Left ventricle myocardium inferior (tissue), 1 donor: ENCODE measurements around the gene NRXN3. TPM values are rescaled to one million over a fixed set of nuclear protein-coding genes. Genes with fewer than 3 reads are reported as not detected.

ENCODE experiments used
- DNase-seq: peaks from one replicate; pipeline ENCODE4 v3.0.0-alpha.2; 2020
- H3K27ac ChIP-seq: fragments of 200-600 bp; replicated peaks from 2 replicates; pipeline ENCODE4 v1.8.0; 2021
- H3K27me3 ChIP-seq: fragments of 200-600 bp; 2 replicates; pipeline ENCODE4 v1.8.0; 2021; ENCODE audit warnings: low read depth
- H3K36me3 ChIP-seq: fragments of 200-600 bp; 2 replicates; pipeline ENCODE4 v1.8.0; 2021
- H3K4me1 ChIP-seq: fragments of 200-600 bp; 2 replicates; pipeline ENCODE4 v1.8.0; 2021
- H3K4me3 ChIP-seq: fragments of 200-600 bp; 2 replicates; pipeline ENCODE4 v1.8.0; 2021; ENCODE audit warnings: mild to moderate bottlenecking, moderate library complexity
- H3K9me3 ChIP-seq: fragments of 200-600 bp; replicated peaks from 2 replicates; pipeline ENCODE4 v1.8.0; 2021
- CTCF ChIP-seq: fragments of 200-600 bp; IDR thresholded peaks from 2 replicates; pipeline ENCODE4 v1.8.0; 2021; ENCODE audit warnings: antibody characterized with exemption, mild to moderate bottlenecking, borderline replicate concordance
- intact Hi-C: fragments of 100-400 bp; cut with micrococcal nuclease; formaldehyde crosslinking; loops from one replicate; pipeline ENCODE4 v1.11.0; 2022
- total RNA-seq: library from RNA; stranded (reverse); fragmentation: NEBNext Ultra II Directional; extraction: Animal tissue kit (Norgen Biotek cat#: 25700); gene quantifications from one replicate; pipeline ENCODE4 v1.2.1, GENCODE V29; 2021
- donor health status: DM: no; HTN: yes; CAD: no; lungs with severe emphysema.

Gene NRXN3
- total RNA-seq, 1 donor from 2014 or later = 1.2 TPM

GRCh38 chr14:78227248-78228077, 57.3 kb downstream of the NRXN3 start:
- Histone ChIP-seq H3K9me3 (no peaks in the 10 kb centered on the region), H3K27ac (no peak overlapping the region), H3K27me3 (peaks cover 30% of the 10 kb centered on the region), H3K36me3 (no peaks in the 10 kb centered on the region), H3K4me3 (no peak overlapping the region), H3K4me1 (no peaks in the 10 kb centered on the region)
- DNase-seq = no peak
- intact Hi-C loops = no loop called here
- no peak for TF ChIP-seq CTCF

- no peaks in the 10 kb centered on the region for H3K9me3 ChIP-seq
- no peaks in the 10 kb centered on the region for H3K4me1 ChIP-seq
These were observed 58.6 kb downstream of the NRXN3 start for GRCh38 chr14:78228702-78229327.

GRCh38 chr14:78232231-78233000, 62.2 kb downstream of the NRXN3 start:
- H3K4me3 ChIP-seq = no peak overlapping the region
- H3K9me3 ChIP-seq = no peaks in the 10 kb centered on the region
- no peak overlapping the region for H3K27ac ChIP-seq
- TF ChIP-seq CTCF = no peak
- no peaks in the 10 kb centered on the region for H3K4me1 ChIP-seq
- H3K36me3 ChIP-seq = no peaks in the 10 kb centered on the region
- H3K27me3 ChIP-seq = peaks cover 34% of the 10 kb centered on the region
- DNase-seq = no peak
- intact Hi-C loops = no loop called here

More at GRCh38 chr14:78228702-78229327, 58.6 kb downstream of the NRXN3 start:
- intact Hi-C loops = no loop called here
- Histone ChIP-seq H3K27me3 (peaks cover 34% of the 10 kb centered on the region), H3K4me3 (no peak overlapping the region), H3K36me3 (no peaks in the 10 kb centered on the region), H3K27ac (no peak overlapping the region)
- TF ChIP-seq CTCF = no peak
- DNase-seq = no peak

GRCh38 chr14:78238141-78238540, 68.0 kb downstream of the NRXN3 start:
- Histone ChIP-seq H3K27ac (no peak overlapping the region), H3K4me3 (no peak overlapping the region), H3K9me3 (no peaks in the 10 kb centered on the region), H3K4me1 (no peaks in the 10 kb centered on the region), H3K27me3 (peaks cover 27% of the 10 kb centered on the region), H3K36me3 (no peaks in the 10 kb centered on the region)
- no peak for DNase-seq
- no peak for TF ChIP-seq CTCF
- intact Hi-C loops = no loop called here

GRCh38 chr14:78240567-78240966, 70.4 kb downstream of the NRXN3 start:
- no peak for DNase-seq
- TF ChIP-seq CTCF = no peak
- Histone ChIP-seq H3K4me1 (no peaks in the 10 kb centered on the region), H3K9me3 (no peaks in the 10 kb centered on the region), H3K36me3 (no peaks in the 10 kb centered on the region), H3K27ac (no peak overlapping the region), H3K27me3 (peaks cover 32% of the 10 kb centered on the region), H3K4me3 (no peak overlapping the region)
- intact Hi-C loops = no loop called here
